Lower lobe of right lung (tissue), 2 donors: ENCODE results near the gene CERKL. TPM values are rescaled to one million over a fixed set of nuclear protein-coding genes. Genes with fewer than 3 reads are reported as not detected.

Experiments
- ATAC-seq, 2 donors: fragments of 200-7000 bp; cut with Tn5 transposase; one replicate each; pipeline ENCODE4 v1.9.1; 2020 to 2022; ENCODE audit warnings: mild to moderate bottlenecking in 2 of 2, moderate library complexity in 2 of 2
- DNase-seq: peaks from one replicate; pipeline ENCODE4 v3.0.0-alpha.2; 2020
- H3K27ac ChIP-seq: fragments of 200-600 bp; one replicate; pipeline ENCODE4 v1.8.0; 2022
- H3K27me3 ChIP-seq: fragments of 200-600 bp; one replicate; pipeline ENCODE4 v1.8.0; 2022; ENCODE audit warnings: low read depth
- H3K36me3 ChIP-seq: fragments of 200-600 bp; one replicate; pipeline ENCODE4 v1.8.0; 2022; ENCODE audit warnings: mild to moderate bottlenecking
- H3K4me1 ChIP-seq: fragments of 200-600 bp; one replicate; pipeline ENCODE4 v1.8.0; 2022
- H3K4me3 ChIP-seq: fragments of 200-600 bp; one replicate; pipeline ENCODE4 v1.8.0; 2022; ENCODE audit warnings: mild to moderate bottlenecking
- H3K9me3 ChIP-seq: fragments of 200-600 bp; one replicate; pipeline ENCODE4 v1.8.0; 2022
- CTCF ChIP-seq: fragments of 200-600 bp; IDR thresholded peaks from one replicate; pipeline ENCODE4 v1.8.0; 2022; ENCODE audit warnings: antibody characterized with exemption, mild to moderate bottlenecking
- intact Hi-C: fragments of 100-400 bp; cut with DNase I; formaldehyde crosslinking; loops from one replicate; pipeline ENCODE4 v1.11.0; 2022
- total RNA-seq: library from RNA; stranded (reverse); fragmentation: NEBNext Ultra II Directional; extraction: Animal tissue kit (Norgen Biotek cat#: 25700); gene quantifications from one replicate; pipeline ENCODE4 v1.2.1, GENCODE V29; 2021
- donor health status: DM: no; HTN: yes; CAD: no; lungs with severe emphysema.

Gene CERKL
- total RNA-seq, 1 donor from 2014 or later, result 1.7 TPM

- H3K27me3 ChIP-seq, result no peaks in the 10 kb centered on the region
- no peak for DNase-seq
- H3K36me3 ChIP-seq, result peaks cover 1% of the 10 kb centered on the region
- H3K9me3 ChIP-seq, result no peaks in the 10 kb centered on the region
- intact Hi-C loops, result no loop called here
- no peak overlapping the region for H3K27ac ChIP-seq
- ATAC-seq, result no peak
- no peak for TF ChIP-seq CTCF
- no peaks in the 10 kb centered on the region for H3K4me1 ChIP-seq
- H3K4me3 ChIP-seq, result no peak overlapping the region
These were observed 136.7 kb downstream of the CERKL start for GRCh38 chr2:181520253-181520652.

- no peak overlapping the region for H3K27ac ChIP-seq
- H3K4me3 ChIP-seq, result no peak overlapping the region
- peak; percentile 41 to 52 for ATAC-seq
- TF ChIP-seq CTCF, result no peak
- no peaks in the 10 kb centered on the region for H3K27me3 ChIP-seq
- H3K4me1 ChIP-seq, result no peaks in the 10 kb centered on the region
- no peak for DNase-seq
- peaks cover 11% of the 10 kb centered on the region for H3K36me3 ChIP-seq
- H3K9me3 ChIP-seq, result no peaks in the 10 kb centered on the region
- intact Hi-C loops, result no loop called here
These were observed 139.1 kb downstream of the CERKL start for GRCh38 chr2:181517685-181518301.

GRCh38 chr2:181516992-181517391 lies 139.9 kb downstream of the CERKL start:
- H3K4me3 ChIP-seq, result no peak overlapping the region
- H3K4me1 ChIP-seq, result no peaks in the 10 kb centered on the region
- intact Hi-C loops, result no loop called here
- H3K27ac ChIP-seq, result no peak overlapping the region
- no peaks in the 10 kb centered on the region for H3K9me3 ChIP-seq
- peaks cover 16% of the 10 kb centered on the region for H3K36me3 ChIP-seq
- H3K27me3 ChIP-seq, result no peaks in the 10 kb centered on the region
- DNase-seq (no peak), ATAC-seq (no peak)
- no peak for TF ChIP-seq CTCF

- no peaks in the 10 kb centered on the region for H3K4me1 ChIP-seq
- no peaks in the 10 kb centered on the region for H3K27me3 ChIP-seq
- no peak for TF ChIP-seq CTCF
- no peaks in the 10 kb centered on the region for H3K9me3 ChIP-seq
- intact Hi-C loops, result no loop called here
- DNase-seq, result no peak
- ATAC-seq, result no peak
- H3K36me3 ChIP-seq, result peaks cover 28% of the 10 kb centered on the region
- H3K4me3 ChIP-seq, result no peak overlapping the region
- H3K27ac ChIP-seq, result no peak overlapping the region
These were observed 141.2 kb downstream of the CERKL start for GRCh38 chr2:181515719-181516118.

GRCh38 chr2:181500201-181500600 lies 156.7 kb downstream of the CERKL start:
- H3K27ac ChIP-seq, result no peak overlapping the region
- peaks cover 8% of the 10 kb centered on the region for H3K36me3 ChIP-seq
- H3K9me3 ChIP-seq, result no peaks in the 10 kb centered on the region
- H3K4me3 ChIP-seq, result no peak overlapping the region
- DNase-seq, result no peak
- TF ChIP-seq CTCF, result no peak
- intact Hi-C loops, result no loop called here
- H3K4me1 ChIP-seq, result no peaks in the 10 kb centered on the region
- no peaks in the 10 kb centered on the region for H3K27me3 ChIP-seq
- no peak for ATAC-seq
